Measurements from ENCODE around the gene PSME3IP1.

PSME3IP1 gene

GRCh38 chr16:57185945-57186871, at the start of gene PSME3IP1, which contains the start of gene RSPRY1:
Gene PSME3IP1, minus strand, starts transcription at chr16:57186039. Its CDS starts 12,185 bp downstream, at chr16:57173854.
Gene RSPRY1, plus strand, starts transcription at chr16:57186329. Its CDS starts 18,330 bp downstream, at chr16:57204659.
- H3K27me3 ChIP-seq (replicated peaks; ENCODE audit: control insufficient read depth, insufficient read depth, low read length), result no peaks in the 10 kb centered on the region
- H3K9me3 ChIP-seq (ENCODE audit: control insufficient read depth, low read length), result no peaks in the 10 kb centered on the region
- H3K4me1 ChIP-seq (ENCODE audit: control insufficient read depth, insufficient read depth, low read length), result peaks cover 36% of the 10 kb centered on the region
- peak; percentile 100 for DNase-seq (ENCODE audit: low read depth)
- peak within 1 kb of the TSS; percentile 98 for H3K9ac ChIP-seq (ENCODE audit: low read length)
- H3K4me3 ChIP-seq (ENCODE audit: low read length), result peak within 1 kb of the TSS; percentile 99
- no peaks in the 10 kb centered on the region for H3K36me3 ChIP-seq (ENCODE audit: control insufficient read depth, insufficient read depth, low read length, severe bottlenecking)

DNA sequence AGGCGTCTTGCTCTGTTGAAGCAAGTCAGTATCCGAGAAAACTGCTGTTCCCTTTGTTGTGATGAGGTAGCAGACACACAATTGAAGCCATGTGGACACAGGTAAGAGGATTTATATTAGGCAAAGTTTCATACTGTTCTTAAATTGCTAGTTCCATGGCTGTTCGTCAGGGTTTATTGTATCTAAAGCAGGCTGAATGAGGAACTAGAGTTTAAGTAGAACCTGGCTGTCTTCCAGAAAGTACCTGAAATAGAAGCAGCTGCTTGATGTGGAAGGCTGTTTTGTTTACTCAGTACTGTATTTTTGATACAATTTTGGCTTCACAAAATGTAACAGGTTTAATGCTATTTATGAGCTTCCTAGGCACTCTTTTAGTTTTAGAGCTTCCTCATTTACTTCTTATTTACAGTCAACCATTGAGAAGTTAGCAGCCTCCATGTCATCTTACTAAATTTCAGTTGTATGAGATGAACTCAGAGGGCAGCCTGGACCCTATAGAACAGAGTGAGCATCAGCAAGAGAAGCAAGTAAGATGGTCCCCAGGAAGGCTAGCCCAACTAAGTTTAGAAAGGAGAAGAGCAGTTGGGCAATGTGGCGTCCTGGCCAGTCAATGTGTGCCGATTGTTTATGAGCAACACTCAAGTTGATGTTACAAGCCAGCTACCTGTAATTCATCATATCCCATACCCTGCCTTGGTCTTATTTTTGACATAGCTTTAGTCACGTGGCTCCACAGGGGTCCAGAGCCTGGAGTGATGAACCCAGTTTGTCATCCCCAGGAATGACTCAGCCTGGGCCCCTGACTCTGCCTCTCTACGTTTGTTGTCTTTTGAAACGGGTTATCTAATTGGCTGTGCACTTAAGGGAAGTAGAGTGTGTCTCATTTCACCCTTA, 49.5 kb upstream of the PSME3IP1 start:
- DNase-seq (ENCODE audit: low read depth), result peak; percentile 21
- H3K9me3 ChIP-seq (ENCODE audit: control insufficient read depth, low read length), result no peaks in the 10 kb centered on the region
- peaks cover 77% of the 10 kb centered on the region for H3K36me3 ChIP-seq (ENCODE audit: control insufficient read depth, insufficient read depth, low read length, severe bottlenecking)

GRCh38 chr16:57234707-57235092, 48.9 kb upstream of the PSME3IP1 start:
- DNase-seq (ENCODE audit: low read depth), result no peak
- Histone ChIP-seq H3K9me3 (ENCODE audit: control insufficient read depth, low read length) (no peaks in the 10 kb centered on the region), H3K27me3 (replicated peaks; ENCODE audit: control insufficient read depth, insufficient read depth, low read length) (no peaks in the 10 kb centered on the region), H3K36me3 (ENCODE audit: control insufficient read depth, insufficient read depth, low read length, severe bottlenecking) (peaks cover 80% of the 10 kb centered on the region), H3K9ac (ENCODE audit: low read length) (no peak overlapping the region), H3K4me1 (ENCODE audit: control insufficient read depth, insufficient read depth, low read length) (peaks cover 35% of the 10 kb centered on the region), H3K4me3 (ENCODE audit: low read length) (no peak overlapping the region)

More for the DNA sequence above, 49.5 kb upstream of the PSME3IP1 start:
- Histone ChIP-seq H3K9ac (ENCODE audit: low read length) (no peak overlapping the region), H3K4me3 (ENCODE audit: low read length) (no peak overlapping the region), H3K4me1 (ENCODE audit: control insufficient read depth, insufficient read depth, low read length) (peaks cover 35% of the 10 kb centered on the region), H3K27me3 (replicated peaks; ENCODE audit: control insufficient read depth, insufficient read depth, low read length) (no peaks in the 10 kb centered on the region)

- no peak for DNase-seq (ENCODE audit: low read depth)
- Histone ChIP-seq H3K9me3 (ENCODE audit: control insufficient read depth, low read length) (no peaks in the 10 kb centered on the region), H3K36me3 (ENCODE audit: control insufficient read depth, insufficient read depth, low read length, severe bottlenecking) (peaks cover 77% of the 10 kb centered on the region), H3K9ac (ENCODE audit: low read length) (no peak overlapping the region), H3K27me3 (replicated peaks; ENCODE audit: control insufficient read depth, insufficient read depth, low read length) (no peaks in the 10 kb centered on the region), H3K4me1 (ENCODE audit: control insufficient read depth, insufficient read depth, low read length) (peaks cover 30% of the 10 kb centered on the region), H3K4me3 (ENCODE audit: low read length) (no peak overlapping the region)
These were observed 48.3 kb upstream of the PSME3IP1 start for GRCh38 chr16:57233944-57234706.

DNA sequence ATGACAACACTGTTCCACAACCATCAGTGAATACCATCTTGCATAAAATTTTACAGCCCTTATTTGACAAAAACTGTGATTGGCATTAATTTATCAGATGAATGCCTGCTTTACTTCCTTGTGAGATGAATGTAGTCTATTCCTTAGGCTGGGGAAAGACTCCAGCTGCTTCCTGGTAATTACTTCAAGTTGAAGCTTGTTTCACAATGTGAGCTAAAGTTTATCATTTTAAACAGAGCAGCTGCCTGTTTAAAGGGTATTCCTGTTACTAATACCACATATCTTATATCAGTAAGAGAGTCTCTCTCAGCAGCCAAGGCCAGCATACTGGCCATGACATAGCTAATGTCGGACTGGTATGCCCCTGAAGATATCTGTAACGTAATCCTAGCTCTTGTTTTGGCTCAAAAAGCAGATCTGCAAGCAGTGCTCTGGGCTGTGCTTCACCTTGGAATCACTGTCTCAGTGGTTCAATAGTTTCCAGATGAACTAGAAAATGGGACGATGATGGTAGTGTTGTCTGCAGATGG, 46.0 kb upstream of the PSME3IP1 start:
- H3K9ac ChIP-seq (ENCODE audit: low read length), result no peak overlapping the region
- peak; percentile 4 for DNase-seq (ENCODE audit: low read depth)
- H3K36me3 ChIP-seq (ENCODE audit: control insufficient read depth, insufficient read depth, low read length, severe bottlenecking), result peaks cover 92% of the 10 kb centered on the region
- no peak overlapping the region for H3K4me3 ChIP-seq (ENCODE audit: low read length)
- no peaks in the 10 kb centered on the region for H3K9me3 ChIP-seq (ENCODE audit: control insufficient read depth, low read length)
- H3K27me3 ChIP-seq (replicated peaks; ENCODE audit: control insufficient read depth, insufficient read depth, low read length), result no peaks in the 10 kb centered on the region
- peaks cover 18% of the 10 kb centered on the region for H3K4me1 ChIP-seq (ENCODE audit: control insufficient read depth, insufficient read depth, low read length)

GRCh38 chr16:57229079-57229478, 43.2 kb upstream of the PSME3IP1 start:
- peaks cover 88% of the 10 kb centered on the region for H3K36me3 ChIP-seq (ENCODE audit: control insufficient read depth, insufficient read depth, low read length, severe bottlenecking)
- H3K27me3 ChIP-seq (replicated peaks; ENCODE audit: control insufficient read depth, insufficient read depth, low read length), result no peaks in the 10 kb centered on the region
- H3K9ac ChIP-seq (ENCODE audit: low read length), result no peak overlapping the region
- H3K4me3 ChIP-seq (ENCODE audit: low read length), result no peak overlapping the region
- H3K9me3 ChIP-seq (ENCODE audit: control insufficient read depth, low read length), result no peaks in the 10 kb centered on the region
- peaks cover 14% of the 10 kb centered on the region for H3K4me1 ChIP-seq (ENCODE audit: control insufficient read depth, insufficient read depth, low read length)
- no peak for DNase-seq (ENCODE audit: low read depth)

- H3K4me3 ChIP-seq (ENCODE audit: low read length), result no peak overlapping the region
- H3K36me3 ChIP-seq (ENCODE audit: control insufficient read depth, insufficient read depth, low read length, severe bottlenecking), result peaks cover 84% of the 10 kb centered on the region
- DNase-seq (ENCODE audit: low read depth), result no peak
- no peaks in the 10 kb centered on the region for H3K27me3 ChIP-seq (replicated peaks; ENCODE audit: control insufficient read depth, insufficient read depth, low read length)
- H3K4me1 ChIP-seq (ENCODE audit: control insufficient read depth, insufficient read depth, low read length), result peaks cover 5% of the 10 kb centered on the region
- H3K9me3 ChIP-seq (ENCODE audit: control insufficient read depth, low read length), result no peaks in the 10 kb centered on the region
- no peak overlapping the region for H3K9ac ChIP-seq (ENCODE audit: low read length)
These were observed 41.1 kb upstream of the PSME3IP1 start for GRCh38 chr16:57226701-57227621.

DNA sequence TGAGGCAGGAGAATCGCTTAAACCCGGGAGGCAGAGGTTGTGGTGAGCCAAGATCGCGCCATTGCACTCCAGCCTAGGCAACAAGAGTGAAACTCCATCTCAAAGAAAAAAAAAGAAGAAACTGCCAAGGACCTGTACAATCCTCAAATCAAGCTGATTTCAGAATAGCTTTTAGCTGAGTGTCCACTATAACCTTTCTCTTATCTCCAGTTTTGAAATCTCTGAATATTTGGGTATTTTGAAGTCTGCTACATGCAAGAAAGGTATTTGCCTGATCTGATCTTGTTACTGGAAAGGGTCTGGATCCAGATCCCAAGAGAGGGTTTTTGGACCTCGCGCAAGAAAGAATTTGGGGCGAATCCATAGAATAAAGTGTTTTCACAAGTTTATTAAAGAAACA, 40.1 kb upstream of the PSME3IP1 start:
- Histone ChIP-seq H3K27me3 (replicated peaks; ENCODE audit: control insufficient read depth, insufficient read depth, low read length) (no peaks in the 10 kb centered on the region), H3K4me3 (ENCODE audit: low read length) (no peak overlapping the region), H3K36me3 (ENCODE audit: control insufficient read depth, insufficient read depth, low read length, severe bottlenecking) (peaks cover 84% of the 10 kb centered on the region), H3K4me1 (ENCODE audit: control insufficient read depth, insufficient read depth, low read length) (no peaks in the 10 kb centered on the region), H3K9me3 (ENCODE audit: control insufficient read depth, low read length) (no peaks in the 10 kb centered on the region), H3K9ac (ENCODE audit: low read length) (no peak overlapping the region)
- DNase-seq (ENCODE audit: low read depth), result no peak

DNA sequence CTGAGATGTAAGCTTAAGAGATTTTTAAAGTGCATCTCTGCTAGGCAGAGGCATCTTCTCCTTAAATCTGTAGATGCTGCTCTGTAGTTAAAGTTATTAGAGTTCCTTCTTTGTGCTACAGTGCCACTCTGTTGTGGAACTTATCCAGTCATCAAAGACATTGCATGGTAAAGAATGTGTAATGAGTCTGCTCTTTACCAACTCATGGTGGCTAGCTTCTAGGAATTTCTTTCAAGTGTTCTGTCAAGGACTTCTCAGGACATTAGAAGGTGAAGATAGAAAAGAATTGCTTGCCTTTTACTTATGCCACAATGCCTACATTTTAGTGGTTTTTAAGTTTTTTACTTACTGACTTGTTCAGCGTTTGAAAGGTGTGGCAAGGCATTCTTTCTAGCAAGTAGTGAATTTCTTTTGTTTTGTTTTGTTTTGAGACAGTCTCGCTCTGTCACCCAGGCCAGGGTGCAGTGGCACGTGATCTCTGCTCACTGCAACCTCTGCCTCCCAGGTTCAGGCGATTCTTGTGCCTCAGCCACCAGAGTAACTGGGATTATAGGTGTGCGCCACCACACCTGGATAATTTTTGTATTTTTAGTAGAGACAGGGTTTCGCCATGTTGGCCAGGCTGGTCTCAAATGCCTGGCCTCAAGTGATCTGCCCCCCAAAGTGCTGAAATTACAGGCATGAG, 39.0 kb upstream of the PSME3IP1 start:
- Histone ChIP-seq H3K36me3 (ENCODE audit: control insufficient read depth, insufficient read depth, low read length, severe bottlenecking) (peaks cover 84% of the 10 kb centered on the region), H3K27me3 (replicated peaks; ENCODE audit: control insufficient read depth, insufficient read depth, low read length) (no peaks in the 10 kb centered on the region)

More for the DNA sequence above, 39.0 kb upstream of the PSME3IP1 start:
- Histone ChIP-seq H3K4me3 (ENCODE audit: low read length) (no peak overlapping the region), H3K9me3 (ENCODE audit: control insufficient read depth, low read length) (peaks cover 4% of the 10 kb centered on the region), H3K9ac (ENCODE audit: low read length) (no peak overlapping the region), H3K4me1 (ENCODE audit: control insufficient read depth, insufficient read depth, low read length) (no peaks in the 10 kb centered on the region)
- DNase-seq (ENCODE audit: low read depth), result no peak
